ENCODE measurements around the gene MXD3.

Gene MXD3

GRCh38 chr5:177351392-177352329 lies 40.0 kb upstream of the MXD3 start, which contains the start of gene LMAN2:
LMAN2 (minus strand) TSS chr5:177351668; CDS start chr5:177351647, 21 bp downstream.
- no peak for TF ChIP-seq CTCF (IDR thresholded peaks at IDR 0.05; ENCODE audit: insufficient read depth, low read depth, low read length, missing control alignments)
- DNase-seq (ENCODE audit: low read depth) = peak; percentile 96
- peak within 1 kb of the TSS; percentile 91 for H3K4me3 ChIP-seq (ENCODE audit: low read length)

- TF ChIP-seq CTCF (IDR thresholded peaks at IDR 0.05; ENCODE audit: insufficient read depth, low read depth, low read length, missing control alignments) = no peak
- peak overlapping the region; percentile 91 for H3K4me3 ChIP-seq (ENCODE audit: low read length)
- no peak for DNase-seq (ENCODE audit: low read depth)
These were observed 39.2 kb upstream of the MXD3 start for GRCh38 chr5:177350776-177351391.

- DNase-seq (ENCODE audit: low read depth) = no peak
- TF ChIP-seq CTCF (IDR thresholded peaks at IDR 0.05; ENCODE audit: insufficient read depth, low read depth, low read length, missing control alignments) = no peak
These were observed 38.1 kb upstream of the MXD3 start for GRCh38 chr5:177349762-177350161.

GRCh38 chr5:177349362-177349647 lies 37.6 kb upstream of the MXD3 start:
- DNase-seq (ENCODE audit: low read depth) = no peak

More at GRCh38 chr5:177349762-177350161, 38.1 kb upstream of the MXD3 start:
- H3K4me3 ChIP-seq (ENCODE audit: low read length) = no peak overlapping the region

GRCh38 chr5:177347699-177348098 lies 36.0 kb upstream of the MXD3 start:
- no peak for TF ChIP-seq CTCF (IDR thresholded peaks at IDR 0.05; ENCODE audit: insufficient read depth, low read depth, low read length, missing control alignments)
- no peak overlapping the region for H3K4me3 ChIP-seq (ENCODE audit: low read length)
- no peak for DNase-seq (ENCODE audit: low read depth)

More at GRCh38 chr5:177349362-177349647, 37.6 kb upstream of the MXD3 start:
- TF ChIP-seq CTCF (IDR thresholded peaks at IDR 0.05; ENCODE audit: insufficient read depth, low read depth, low read length, missing control alignments) = no peak
- no peak overlapping the region for H3K4me3 ChIP-seq (ENCODE audit: low read length)

- no peak for TF ChIP-seq CTCF (IDR thresholded peaks at IDR 0.05; ENCODE audit: insufficient read depth, low read depth, low read length, missing control alignments)
- no peak for DNase-seq (ENCODE audit: low read depth)
- H3K4me3 ChIP-seq (ENCODE audit: low read length) = no peak overlapping the region
These were observed 35.1 kb upstream of the MXD3 start for GRCh38 chr5:177346820-177347219.

Data from epithelial cell of esophagus (primary cell).